GM21576 (cell line): ENCODE data around the gene LPAR1.

Experiments used
- ATAC-seq: cut with Tn5 transposase; IDR thresholded peaks from one replicate; pipeline ENCODE4 v1.9.1; 2021; ENCODE audit warnings: mild to moderate bottlenecking, moderate library complexity; ENCODE audit not compliant: unreplicated experiment

The LPAR1 gene

DNA sequence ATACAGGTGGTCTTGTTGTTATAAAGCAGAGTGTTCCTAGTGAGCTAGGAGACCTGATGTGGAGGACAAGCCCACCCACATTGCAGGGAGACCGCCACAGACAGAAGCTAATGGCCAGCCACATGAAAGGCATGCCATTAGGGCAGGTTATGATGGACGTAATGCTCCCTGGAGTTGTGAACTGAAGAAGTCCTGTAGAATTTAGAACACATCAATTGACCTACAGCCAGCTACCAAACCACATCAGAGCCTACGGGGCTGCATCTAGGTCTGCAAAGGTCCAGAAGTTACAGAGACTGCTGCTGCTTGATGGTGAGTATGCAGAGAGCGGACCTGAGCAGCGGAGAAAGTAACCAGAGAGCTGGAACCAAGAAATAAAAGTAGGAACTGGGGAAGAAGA, 116.6 kb downstream of the LPAR1 start:
- no peak for ATAC-seq

DNA sequence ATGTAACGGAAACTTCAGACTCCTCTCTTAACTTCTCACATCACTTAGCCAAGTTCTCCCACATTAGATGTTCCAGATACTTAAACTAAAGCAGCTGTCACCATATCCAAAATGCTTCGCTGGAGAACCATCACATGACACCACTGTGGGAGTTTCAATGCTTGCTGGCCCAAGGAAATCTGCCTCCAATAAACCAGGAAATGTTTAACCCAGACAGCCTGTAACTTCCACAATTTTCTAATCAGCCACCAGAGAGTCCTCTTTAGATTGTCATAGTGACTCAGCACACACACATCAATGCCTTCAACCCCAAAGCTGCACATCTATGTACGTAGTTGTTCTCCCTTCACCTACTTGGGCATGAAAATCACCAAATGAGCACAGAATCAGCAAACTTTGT, 118.7 kb downstream of the LPAR1 start:
- ATAC-seq: no peak

DNA sequence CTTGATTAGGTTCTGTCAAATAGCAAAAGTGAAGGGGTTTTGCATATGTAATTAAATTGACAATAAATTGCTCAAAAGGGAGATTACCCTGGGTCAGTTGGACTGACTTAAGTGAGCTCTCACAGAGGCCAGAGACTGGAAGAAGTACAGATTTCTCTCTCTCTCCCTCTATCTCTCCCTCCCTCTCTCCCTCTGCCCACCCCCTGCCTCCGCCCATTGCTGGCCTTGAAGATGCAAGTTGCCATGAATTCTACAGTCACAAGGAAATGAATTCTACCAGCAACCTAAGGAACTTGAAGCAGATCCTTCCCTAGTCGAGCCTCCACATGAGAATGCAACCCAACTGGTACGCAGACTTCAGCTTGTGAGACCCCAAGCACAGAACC, 119.2 kb downstream of the LPAR1 start:
- no peak for ATAC-seq

DNA sequence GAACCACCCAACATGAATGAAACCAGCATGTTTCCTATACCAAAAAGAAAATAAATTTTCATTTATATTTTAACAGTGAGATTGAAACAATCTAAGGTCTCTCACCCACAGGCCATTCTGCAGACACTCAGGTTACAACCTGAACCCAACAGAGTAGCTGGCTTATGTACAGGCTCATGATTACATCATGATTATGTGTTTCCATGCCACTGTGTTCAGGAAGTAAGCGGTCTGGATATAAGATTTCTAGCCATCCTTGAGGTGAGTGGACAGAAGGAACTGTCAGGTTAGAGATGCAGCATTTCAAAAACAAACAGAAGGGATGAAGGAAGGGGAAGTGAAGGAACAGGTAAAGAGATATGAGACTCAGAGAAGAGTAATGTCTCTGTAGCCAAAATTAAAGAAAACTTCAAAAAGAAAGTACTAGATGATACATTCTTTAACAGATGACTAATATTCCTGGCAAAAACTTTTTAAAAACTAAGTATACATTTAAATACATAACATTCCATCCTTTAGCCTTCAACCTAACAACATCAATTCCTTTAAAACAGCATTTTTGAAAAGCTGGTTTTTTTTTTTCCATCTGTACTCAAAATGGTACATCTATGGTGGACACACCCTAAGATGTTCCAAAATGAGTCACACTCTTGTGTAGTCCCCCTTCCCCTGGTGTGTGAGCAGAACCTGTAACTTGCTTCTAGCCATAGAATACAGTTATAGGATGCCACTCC, 119.8 kb downstream of the LPAR1 start:
- ATAC-seq: no peak

- ATAC-seq: no peak
These were observed 121.9 kb downstream of the LPAR1 start for GRCh38 chr9:110916403-110916802.

GRCh38 chr9:110912419-110913291, 125.6 kb downstream of the LPAR1 start:
- no peak for ATAC-seq

- no peak for ATAC-seq
These were observed 126.4 kb downstream of the LPAR1 start for GRCh38 chr9:110911659-110912418.

DNA sequence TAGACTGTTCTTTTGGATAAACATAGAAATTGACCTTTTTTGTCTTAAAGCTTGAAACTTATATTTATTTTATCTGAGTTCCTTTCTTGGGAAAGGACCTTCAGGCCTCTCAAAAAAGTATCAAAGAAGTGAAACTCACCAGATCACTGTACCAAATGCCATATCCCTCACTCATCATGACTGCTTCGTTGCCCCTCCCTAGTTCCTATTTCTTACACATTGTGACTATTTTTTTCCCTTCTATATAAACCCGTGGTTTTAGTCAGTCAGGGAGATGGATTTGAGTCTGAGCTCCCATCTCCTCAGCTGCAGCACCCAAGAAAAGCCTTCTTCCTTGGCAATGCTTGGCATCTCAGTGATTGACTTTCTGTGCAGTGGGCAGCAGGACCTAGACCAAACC, 129.4 kb downstream of the LPAR1 start:
- no peak for ATAC-seq

DNA sequence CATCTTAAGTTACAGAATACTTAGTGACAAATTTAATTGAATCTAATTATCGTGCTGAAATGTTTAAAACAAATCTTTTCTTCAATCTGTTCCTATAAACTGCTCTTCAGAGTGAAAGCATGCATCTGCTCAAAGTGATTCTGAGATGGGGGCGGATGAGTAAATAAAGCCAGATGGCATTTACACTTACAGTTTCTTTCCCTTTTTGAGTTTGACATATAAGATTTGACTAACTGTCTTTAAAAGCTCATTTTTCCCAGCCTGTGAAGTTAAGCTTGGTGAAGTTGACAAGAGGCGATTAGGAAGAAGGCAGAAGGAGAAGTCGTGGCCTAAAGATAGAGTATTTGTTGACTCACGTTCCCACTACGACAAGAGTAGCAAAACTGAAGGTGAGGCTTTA, 137.4 kb downstream of the LPAR1 start:
- no peak for ATAC-seq

- no peak for ATAC-seq
These were observed 137.8 kb downstream of the LPAR1 start for GRCh38 chr9:110900456-110900855.

- ATAC-seq: no peak
These were observed 139.4 kb downstream of the LPAR1 start for GRCh38 chr9:110898866-110899265.

GRCh38 chr9:110898358-110898757, 139.9 kb downstream of the LPAR1 start:
- no peak for ATAC-seq

DNA sequence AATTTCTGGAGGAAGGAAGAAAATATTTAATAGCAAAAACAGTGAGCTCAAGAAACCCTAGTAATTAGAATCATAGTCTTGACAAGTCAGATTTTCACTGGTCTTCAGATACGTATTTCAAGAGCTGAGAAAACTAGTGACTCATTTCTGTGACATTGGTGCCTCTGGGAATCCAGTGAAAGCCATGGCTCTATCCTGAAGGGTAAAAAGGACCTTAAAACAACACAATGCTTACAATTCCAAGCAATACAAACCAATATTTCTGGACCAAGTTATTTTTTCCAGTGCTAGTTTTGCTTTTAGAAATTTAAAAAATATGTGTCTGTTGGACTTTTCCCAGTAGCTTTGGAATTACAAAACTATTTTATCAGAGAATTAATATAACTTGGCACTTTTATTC, 140.3 kb downstream of the LPAR1 start:
- ATAC-seq: no peak

GRCh38 chr9:110895147-110895905, 142.9 kb downstream of the LPAR1 start:
- ATAC-seq: no peak

DNA sequence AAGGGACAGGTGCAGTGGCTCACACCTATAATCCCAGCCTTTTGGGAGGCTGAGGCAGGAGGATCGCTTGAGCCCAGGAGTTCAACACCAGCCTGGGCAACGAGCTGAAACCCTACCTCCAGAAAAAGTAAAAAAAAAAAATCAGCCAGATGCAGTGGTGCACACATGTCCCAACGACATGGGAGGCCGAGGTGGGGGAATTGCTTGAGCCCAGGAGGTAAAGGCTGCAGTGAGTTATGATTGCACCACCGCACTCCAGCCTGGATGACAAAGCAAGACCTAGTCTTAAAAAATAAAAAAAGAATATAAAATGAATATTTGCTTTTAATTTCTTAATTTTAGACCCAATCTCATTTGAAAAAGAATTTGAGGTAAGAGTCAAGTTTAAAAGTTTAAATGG, 143.5 kb downstream of the LPAR1 start:
- no peak for ATAC-seq

DNA sequence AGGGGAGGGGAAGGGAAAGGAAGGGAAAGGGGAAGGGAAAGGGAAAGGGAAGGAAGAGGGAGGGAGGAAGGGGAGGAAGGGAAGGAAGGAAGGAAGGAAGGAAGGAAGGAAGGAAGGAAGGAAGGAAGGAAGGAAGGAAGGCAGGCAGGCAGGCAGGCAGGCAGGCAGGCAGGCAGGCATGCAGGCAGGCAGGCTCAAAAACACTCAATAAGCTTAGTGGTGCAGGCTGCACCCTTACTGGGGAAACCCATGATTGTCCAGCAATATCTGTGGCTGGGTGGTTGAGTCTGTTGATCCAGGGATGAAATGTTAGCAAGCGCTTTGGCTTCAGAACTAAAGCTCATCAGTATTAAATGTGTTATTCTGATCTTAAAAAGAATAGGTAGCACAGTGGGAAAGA, 145.6 kb downstream of the LPAR1 start:
- ATAC-seq: no peak

DNA sequence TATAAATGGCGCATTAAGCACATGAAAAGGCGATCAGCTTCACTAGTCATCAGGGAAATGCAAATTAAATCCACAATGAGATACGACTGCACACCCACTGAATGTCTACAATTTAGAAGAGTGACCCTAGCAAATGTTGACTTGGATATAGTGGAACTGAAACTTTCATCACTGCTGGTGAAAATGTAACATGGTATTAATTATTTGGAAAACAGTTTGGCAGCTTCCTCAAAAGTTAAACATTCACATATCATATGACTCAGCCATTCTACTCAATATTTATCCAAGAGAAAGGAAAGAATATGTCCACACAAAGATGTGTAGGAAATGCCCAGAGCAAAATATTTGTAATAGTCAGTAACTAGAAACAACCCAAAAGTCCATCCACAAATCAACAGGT, 146.5 kb downstream of the LPAR1 start:
- no peak for ATAC-seq

DNA sequence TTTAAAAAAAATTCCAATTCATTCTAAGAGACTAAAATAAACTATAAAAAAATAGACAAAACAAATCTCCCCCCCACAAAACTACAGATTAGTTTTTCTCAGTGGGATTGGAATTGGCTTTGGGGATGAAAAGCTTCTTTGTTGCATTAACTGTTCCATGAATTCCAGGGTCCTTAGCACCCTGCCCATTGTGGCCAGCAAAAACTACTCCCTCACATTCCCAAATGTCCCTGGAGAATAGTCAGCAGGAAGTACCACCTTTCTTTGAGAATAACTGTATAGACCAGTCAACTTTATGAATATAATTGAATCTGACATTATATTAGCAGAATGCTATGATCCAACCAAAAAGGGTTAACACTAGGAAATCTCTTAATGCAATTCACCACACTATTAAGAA, 147.9 kb downstream of the LPAR1 start:
- ATAC-seq: no peak

GRCh38 chr9:110887276-110887675, 151.0 kb downstream of the LPAR1 start:
- no peak for ATAC-seq

GRCh38 chr9:110886832-110887231, 151.4 kb downstream of the LPAR1 start:
- ATAC-seq: no peak

DNA sequence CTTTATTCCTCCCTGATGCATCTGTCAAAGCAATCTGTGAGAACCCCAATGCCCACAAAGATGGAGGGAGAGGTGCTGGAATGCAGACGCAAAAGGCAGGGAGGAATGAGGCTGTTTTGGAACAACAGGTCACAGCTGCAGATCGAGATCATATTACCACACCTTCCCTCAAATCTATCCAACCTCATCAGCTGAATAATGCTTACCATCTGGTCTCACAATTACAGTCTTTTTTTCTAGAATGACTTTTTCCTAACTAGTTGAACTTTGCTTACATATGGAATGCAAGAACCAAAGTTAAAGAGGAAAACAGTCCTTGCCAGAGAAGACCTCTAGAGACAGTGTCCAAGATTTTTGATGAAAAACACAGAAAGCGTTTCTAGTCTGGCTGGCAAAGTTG, 158.1 kb downstream of the LPAR1 start:
- ATAC-seq: no peak
